ENCODE results near the gene BUD31.

BUD31 gene

DNA sequence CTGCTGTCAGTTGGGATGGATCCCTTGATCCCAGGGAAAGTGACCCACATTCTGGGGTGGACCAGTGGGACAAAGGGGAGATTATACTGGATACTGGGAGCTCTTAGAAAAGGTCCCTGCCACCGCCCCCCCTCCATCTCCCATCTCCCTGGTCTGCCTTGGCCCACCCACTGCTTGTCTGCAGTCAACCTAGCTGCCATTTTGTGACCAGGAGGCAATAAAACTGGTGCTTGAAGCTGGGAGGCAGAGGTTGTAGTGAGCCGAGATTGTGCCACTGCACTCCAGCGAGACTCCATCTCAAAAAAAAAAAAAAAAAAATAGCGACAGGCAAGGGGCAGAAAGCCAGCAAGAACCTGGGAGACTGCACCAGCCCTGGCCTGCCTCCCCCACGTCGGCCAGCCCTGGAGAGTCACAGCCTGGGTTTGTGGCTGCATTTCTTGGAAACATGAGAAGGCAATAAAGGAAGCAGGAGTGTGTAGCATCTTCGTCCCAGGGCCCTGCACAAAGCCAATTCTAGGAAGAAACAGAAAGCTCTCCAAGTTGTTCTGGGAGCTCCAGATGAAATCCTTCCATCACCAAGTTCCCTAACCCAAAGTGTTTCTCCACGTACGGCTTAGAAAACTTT lies 38.9 kb upstream of the BUD31 start:
- Histone ChIP-seq H3K27ac (no peak overlapping the region), H3K9ac (ENCODE audit: insufficient read length) (no peak overlapping the region), H3K4me3 (no peak overlapping the region), H3K9me3 (ENCODE audit: low read depth, low read length) (no peaks in the 10 kb centered on the region), H3K36me3 (ENCODE audit: insufficient read depth, low read length) (peaks cover 21% of the 10 kb centered on the region)
- DNase-seq (ENCODE audit: low read depth, low spot score) = no peak
- TF ChIP-seq EZH2 (IDR thresholded peaks at IDR 0.05) (no peak), POLR2AphosphoS5 (IDR thresholded peaks at IDR 0.05; ENCODE audit: borderline replicate concordance, low read depth, low read length) (no peak)

DNA sequence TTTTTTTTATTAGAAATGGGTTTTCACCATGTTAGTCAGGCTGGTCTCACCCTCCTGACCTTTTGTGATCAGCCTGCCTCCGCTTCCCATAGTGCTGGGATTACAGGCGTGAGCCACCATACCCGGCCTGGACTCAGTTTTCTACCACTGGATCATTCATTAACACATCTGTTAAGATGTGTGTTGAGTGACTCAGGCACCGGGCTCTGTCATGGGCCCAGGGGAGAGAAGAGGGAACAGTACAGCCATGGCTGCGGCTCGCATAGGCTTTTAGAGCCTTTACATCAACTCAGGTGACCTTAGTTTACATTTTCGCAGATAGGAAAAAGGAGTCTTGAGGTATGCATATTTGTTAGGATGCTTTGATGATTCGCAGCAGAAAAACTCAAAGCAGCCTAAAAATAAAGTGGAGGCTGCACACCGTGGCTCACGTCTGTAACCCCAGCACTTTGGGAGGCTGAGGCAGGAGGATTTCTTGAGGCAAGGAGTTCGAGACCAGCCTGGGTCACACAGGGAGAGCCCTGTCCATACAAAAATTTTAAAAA lies 37.3 kb upstream of the BUD31 start:
- H3K27ac ChIP-seq = no peak overlapping the region
- H3K9me3 ChIP-seq (ENCODE audit: low read depth, low read length) = no peaks in the 10 kb centered on the region
- H3K4me3 ChIP-seq = no peak overlapping the region
- H3K9ac ChIP-seq (ENCODE audit: insufficient read length) = no peak overlapping the region
- no peak for TF ChIP-seq POLR2AphosphoS5 (IDR thresholded peaks at IDR 0.05; ENCODE audit: borderline replicate concordance, low read depth, low read length)
- TF ChIP-seq FOXP2 (optimal IDR thresholded peaks at IDR 0.05; ENCODE audit: control extremely low read depth, extremely low read length, insufficient read depth) = no peak
- TF ChIP-seq EZH2 (IDR thresholded peaks at IDR 0.05) = no peak
- no peak for DNase-seq (ENCODE audit: low read depth, low spot score)
- peaks cover 7% of the 10 kb centered on the region; the same call in 1 of the 2 replicates for H3K36me3 ChIP-seq (ENCODE audit: insufficient read depth, low read length)

GRCh38 chr7:99372275-99373090 lies 36.3 kb upstream of the BUD31 start:
- Histone ChIP-seq H3K9ac (ENCODE audit: insufficient read length) (no peak overlapping the region), H3K4me3 (no peak overlapping the region), H3K9me3 (ENCODE audit: low read depth, low read length) (no peaks in the 10 kb centered on the region), H3K27ac (no peak overlapping the region), H3K36me3 (ENCODE audit: insufficient read depth, low read length) (no peaks in the 10 kb centered on the region)
- DNase-seq (ENCODE audit: low read depth, low spot score) = no peak
- no peak for TF ChIP-seq FOXP2 (optimal IDR thresholded peaks at IDR 0.05; ENCODE audit: control extremely low read depth, extremely low read length, insufficient read depth)
- TF ChIP-seq POLR2AphosphoS5 (IDR thresholded peaks at IDR 0.05; ENCODE audit: borderline replicate concordance, low read depth, low read length) = no peak
- TF ChIP-seq EZH2 (IDR thresholded peaks at IDR 0.05) = no peak

DNA sequence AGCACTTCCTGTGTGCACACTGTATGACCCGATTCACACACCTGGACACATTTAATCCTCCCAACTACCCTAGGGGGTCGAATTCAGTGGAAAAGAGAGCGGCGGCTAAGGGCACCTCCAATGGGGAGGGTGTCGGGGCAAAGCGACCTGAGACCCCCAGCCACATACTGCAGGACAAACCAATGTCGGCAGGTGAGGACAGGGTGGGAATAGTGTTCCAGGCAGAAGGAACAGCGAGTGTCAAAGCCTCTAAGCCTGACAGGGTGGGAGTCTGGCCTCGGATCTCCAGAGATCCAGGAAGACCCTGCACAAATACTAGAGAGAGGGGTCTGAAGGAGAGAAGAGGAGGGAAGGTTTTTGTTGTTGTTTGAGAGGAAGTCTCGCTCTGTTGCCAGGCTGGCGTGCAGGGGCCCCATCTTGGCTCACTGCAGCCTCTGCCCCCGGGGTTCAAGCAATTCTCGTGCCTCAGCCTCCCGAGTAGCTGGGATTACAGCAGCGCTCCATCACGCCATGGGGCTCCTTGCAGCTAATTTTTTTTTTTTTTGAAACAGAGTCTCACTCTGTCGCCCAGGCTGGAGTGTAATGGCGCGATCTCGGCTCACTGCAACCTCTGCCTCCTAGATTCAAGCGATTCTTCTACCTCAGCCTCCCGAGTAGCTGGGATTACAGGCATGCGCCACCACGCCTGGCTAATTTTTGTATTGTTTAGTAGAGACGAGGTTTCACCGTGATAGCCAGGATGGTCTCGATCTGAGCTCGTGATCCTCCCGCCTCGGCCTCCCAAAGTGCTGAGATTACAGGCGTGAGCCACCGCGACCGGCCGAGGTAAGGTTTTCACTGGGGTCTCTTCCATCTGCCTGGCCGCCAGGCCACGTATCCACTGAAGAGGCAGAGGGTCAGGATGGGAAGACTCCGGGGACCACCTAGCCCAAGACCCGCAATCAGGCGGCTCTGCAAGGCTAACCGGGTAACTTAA lies 35.4 kb upstream of the BUD31 start:
- no peaks in the 10 kb centered on the region for H3K36me3 ChIP-seq (ENCODE audit: insufficient read depth, low read length)
- TF ChIP-seq FOXP2 (optimal IDR thresholded peaks at IDR 0.05; ENCODE audit: control extremely low read depth, extremely low read length, insufficient read depth) (no peak), EZH2 (IDR thresholded peaks at IDR 0.05) (no peak), POLR2AphosphoS5 (IDR thresholded peaks at IDR 0.05; ENCODE audit: borderline replicate concordance, low read depth, low read length) (no peak)
- no peak for DNase-seq (ENCODE audit: low read depth, low spot score)
- no peaks in the 10 kb centered on the region for H3K9me3 ChIP-seq (ENCODE audit: low read depth, low read length)
- H3K9ac ChIP-seq (ENCODE audit: insufficient read length) = no peak overlapping the region
- no peak overlapping the region for H3K27ac ChIP-seq
- H3K4me3 ChIP-seq = no peak overlapping the region

GRCh38 chr7:99374111-99375064 lies 34.4 kb upstream of the BUD31 start, which contains the start of gene ARPC1B:
Gene ARPC1B (plus strand): TSS chr7:99374730. CDS start chr7:99385715, 10,985 bp downstream.
- no peak for DNase-seq (ENCODE audit: low read depth, low spot score)
- TF ChIP-seq POLR2AphosphoS5 (IDR thresholded peaks at IDR 0.05; ENCODE audit: borderline replicate concordance, low read depth, low read length) = peak; percentile 59; the same call in 1 of the 2 replicates
- TF ChIP-seq EZH2 (IDR thresholded peaks at IDR 0.05) = no peak
- no peaks in the 10 kb centered on the region for H3K36me3 ChIP-seq (ENCODE audit: insufficient read depth, low read length)
- peak within 1 kb of the TSS; percentile 59 for H3K9ac ChIP-seq (ENCODE audit: insufficient read length)
- H3K9me3 ChIP-seq (ENCODE audit: low read depth, low read length) = no peaks in the 10 kb centered on the region
- no peak within 1 kb of the TSS for H3K27ac ChIP-seq
- peak within 1 kb of the TSS; percentile 86 for H3K4me3 ChIP-seq

GRCh38 chr7:99375070-99375807 lies 33.5 kb upstream of the BUD31 start:
- no peaks in the 10 kb centered on the region for H3K36me3 ChIP-seq (ENCODE audit: insufficient read depth, low read length)
- H3K27ac ChIP-seq = no peak overlapping the region
- H3K4me3 ChIP-seq = peak overlapping the region; percentile 86
- H3K9ac ChIP-seq (ENCODE audit: insufficient read length) = peak overlapping the region; percentile 59
- no peaks in the 10 kb centered on the region for H3K9me3 ChIP-seq (ENCODE audit: low read depth, low read length)
- TF ChIP-seq FOXP2 (optimal IDR thresholded peaks at IDR 0.05; ENCODE audit: control extremely low read depth, extremely low read length, insufficient read depth) (no peak), POLR2AphosphoS5 (IDR thresholded peaks at IDR 0.05; ENCODE audit: borderline replicate concordance, low read depth, low read length) (peak; percentile 20; the same call in 1 of the 2 replicates), EZH2 (IDR thresholded peaks at IDR 0.05) (no peak)
- no peak for DNase-seq (ENCODE audit: low read depth, low spot score)

Data from SK-N-MC (cell line).